ENCODE data around the gene SLC39A11. TPM values are rescaled to one million over a fixed set of nuclear protein-coding genes. Genes with fewer than 3 reads are reported as not detected.

The SLC39A11 gene
- total RNA-seq, 4 donors from 2014 or later: 55.1 to 123 (median 97.0) TPM

- WGBS, 2 donors: 96 to 100% methylated on average over 1 of the region's 1 CpG
- TF ChIP-seq POLR2A (IDR thresholded peaks at IDR 0.05): no peak
- Histone ChIP-seq H3K27me3 (no peaks in the 10 kb centered on the region), H3K9me3 (no peaks in the 10 kb centered on the region), H3K4me1 (no peaks in the 10 kb centered on the region), H3K4me3 (replicated peaks in 1 of 3) (no peak overlapping the region), H3K36me3 (no peaks in the 10 kb centered on the region), H3K27ac (no peak overlapping the region)
- no peak for DNase-seq
- intact Hi-C loops (cut with DNase I): loop anchor here (10.0 kb wide), 2 partner anchors 524 to 654 kb away; no protein-coding TSS in a partner anchor
Measured at GRCh38 chr17:72720494-72720825, 372.0 kb downstream of the SLC39A11 start.

DNA sequence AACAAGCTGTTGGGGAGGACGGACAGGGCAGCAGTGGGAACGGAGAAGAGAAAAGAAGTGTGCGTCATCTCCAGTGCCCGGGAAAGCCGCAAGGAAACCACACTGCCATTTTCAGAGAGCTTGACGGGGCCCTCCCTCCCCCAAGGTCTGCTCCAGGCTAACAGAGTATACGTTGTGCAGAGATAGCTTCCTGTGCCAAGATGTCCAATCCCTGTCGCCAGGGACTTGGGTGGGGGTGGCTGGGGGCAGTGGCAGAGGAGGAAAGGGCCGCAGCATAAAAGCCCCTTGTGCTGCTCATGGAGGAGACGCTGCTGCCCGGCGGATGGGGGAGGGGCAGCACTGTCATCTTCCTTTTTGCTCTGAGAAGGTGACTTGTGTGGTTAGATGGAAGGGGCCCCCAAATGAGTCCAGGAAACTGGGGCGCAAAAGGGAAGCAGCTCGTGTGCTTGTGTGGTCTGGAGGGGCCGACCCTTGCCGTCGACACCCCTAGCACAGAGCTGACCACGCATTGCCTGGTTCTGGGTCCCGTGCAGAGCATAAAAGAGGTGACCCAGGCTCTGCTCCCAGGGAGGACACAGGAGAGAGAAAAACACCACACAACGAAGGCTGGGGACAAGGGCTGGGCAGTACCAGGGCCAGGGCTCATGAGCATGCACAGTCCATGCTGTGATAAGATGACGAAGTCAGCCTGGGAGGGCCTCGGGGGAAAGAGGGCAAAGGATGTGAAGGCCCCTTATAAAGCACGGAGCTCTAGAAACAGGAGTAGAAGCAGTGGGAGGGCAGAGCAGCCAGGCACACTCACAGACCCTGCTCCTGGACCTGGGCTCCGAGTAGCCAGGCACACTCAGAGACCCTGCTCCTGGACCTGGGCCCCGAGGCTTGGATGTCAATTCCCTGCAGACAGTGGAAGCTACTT is 372.7 kb downstream of the SLC39A11 start:
- Histone ChIP-seq H3K9me3 (no peaks in the 10 kb centered on the region), H3K36me3 (no peaks in the 10 kb centered on the region), H3K27ac (no peak overlapping the region), H3K4me1 (no peaks in the 10 kb centered on the region), H3K27me3 (no peaks in the 10 kb centered on the region), H3K4me3 (replicated peaks in 1 of 3) (no peak overlapping the region)
- intact Hi-C loops (cut with DNase I): loop anchor here (10.0 kb wide), 2 partner anchors 525 to 655 kb away; no protein-coding TSS in a partner anchor
- no peak for TF ChIP-seq CTCF (IDR thresholded peaks at IDR 0.05)
- TF ChIP-seq POLR2A (IDR thresholded peaks at IDR 0.05): no peak
- DNase-seq: no peak
- WGBS, 2 donors: 73 to 81% methylated on average over 24 of the region's 25 CpGs

- no peak for TF ChIP-seq CTCF (IDR thresholded peaks at IDR 0.05)
- no peak for TF ChIP-seq POLR2A (IDR thresholded peaks at IDR 0.05)
- no peaks in the 10 kb centered on the region for H3K36me3 ChIP-seq
- no peak overlapping the region for H3K4me3 ChIP-seq (replicated peaks in 1 of 3)
- no peak overlapping the region for H3K27ac ChIP-seq
- intact Hi-C loops (cut with DNase I): no loop called here
- no peaks in the 10 kb centered on the region for H3K4me1 ChIP-seq
- H3K27me3 ChIP-seq: no peaks in the 10 kb centered on the region
- no peak for DNase-seq
- 81 to 82% methylated on average over 8 of the region's 8 CpGs for WGBS, 2 donors
- H3K9me3 ChIP-seq: no peaks in the 10 kb centered on the region
Measured at GRCh38 chr17:72719206-72719577, 373.3 kb downstream of the SLC39A11 start.

- no peak for DNase-seq
- Histone ChIP-seq H3K4me1 (no peaks in the 10 kb centered on the region), H3K9me3 (no peaks in the 10 kb centered on the region), H3K36me3 (no peaks in the 10 kb centered on the region), H3K27ac (no peak overlapping the region), H3K27me3 (no peaks in the 10 kb centered on the region), H3K4me3 (replicated peaks in 1 of 3) (no peak overlapping the region)
- TF ChIP-seq CTCF (IDR thresholded peaks at IDR 0.05) (no peak), POLR2A (IDR thresholded peaks at IDR 0.05) (no peak)
- WGBS, 2 donors: 92% methylated on average over 8 of the region's 8 CpGs
- intact Hi-C loops (cut with DNase I): no loop called here
Measured at GRCh38 chr17:72717676-72718075, 374.8 kb downstream of the SLC39A11 start.

- TF ChIP-seq POLR2A (IDR thresholded peaks at IDR 0.05): no peak
- TF ChIP-seq CTCF (IDR thresholded peaks at IDR 0.05): no peak
Measured at GRCh38 chr17:72717276-72717675, 375.2 kb downstream of the SLC39A11 start.

More at GRCh38 chr17:72717276-72717675, 375.2 kb downstream of the SLC39A11 start:
- Histone ChIP-seq H3K9me3 (no peaks in the 10 kb centered on the region), H3K27ac (no peak overlapping the region), H3K27me3 (no peaks in the 10 kb centered on the region), H3K36me3 (no peaks in the 10 kb centered on the region), H3K4me3 (replicated peaks in 1 of 3) (no peak overlapping the region), H3K4me1 (no peaks in the 10 kb centered on the region)
- no peak for DNase-seq
- intact Hi-C loops (cut with DNase I): no loop called here
- 92 to 93% methylated on average over 9 to 10 of the region's 10 CpGs for WGBS, 2 donors

Data from thyroid gland (tissue), 4 donors.